Activated naive CD8-positive, alpha-beta T cell treated with anti-CD3 and anti-CD28 coated beads for 36 hours (primary cell): Measurements from ENCODE around the gene TRH. TPM values are rescaled to one million over a fixed set of nuclear protein-coding genes. Genes with fewer than 3 reads are reported as not detected.
"Not testable (repeated sequence)": the region's sequence is repeated elsewhere in the genome, so short reads cannot be mapped to it uniquely, and the experiment has no call there.

Experiments used
- DNase-seq: peaks from one replicate; pipeline ENCODE4 v3.0.0; 2021
- H3K27ac Mint-ChIP-seq: one replicate; pipeline ENCODE4 v1.8.0; 2022; ENCODE audit warnings: mild to moderate bottlenecking, moderate library complexity, mixed read lengths
- H3K27me3 Mint-ChIP-seq: one replicate; pipeline ENCODE4 v1.8.0; 2022; ENCODE audit warnings: mild to moderate bottlenecking, mixed read lengths
- H3K36me3 Mint-ChIP-seq: one replicate; pipeline ENCODE4 v1.8.0; 2021; ENCODE audit warnings: mild to moderate bottlenecking, mixed read lengths
- H3K4me1 Mint-ChIP-seq: one replicate; pipeline ENCODE4 v1.8.0; 2021; ENCODE audit warnings: mixed read lengths
- H3K4me3 Mint-ChIP-seq: one replicate; pipeline ENCODE4 v1.8.0; 2022; ENCODE audit warnings: mild to moderate bottlenecking, moderate library complexity, mixed read lengths
- H3K9me3 Mint-ChIP-seq: one replicate; pipeline ENCODE4 v1.8.0; 2022; ENCODE audit warnings: mixed read lengths
- total RNA-seq, 2 experiments: library from RNA; stranded (reverse); gene quantifications; one replicate each; pipeline ENCODE4 v1.2.3, GENCODE V29; 2021

Gene TRH
- total RNA-seq, 2 experiments from 2014 or later = not detected

DNA sequence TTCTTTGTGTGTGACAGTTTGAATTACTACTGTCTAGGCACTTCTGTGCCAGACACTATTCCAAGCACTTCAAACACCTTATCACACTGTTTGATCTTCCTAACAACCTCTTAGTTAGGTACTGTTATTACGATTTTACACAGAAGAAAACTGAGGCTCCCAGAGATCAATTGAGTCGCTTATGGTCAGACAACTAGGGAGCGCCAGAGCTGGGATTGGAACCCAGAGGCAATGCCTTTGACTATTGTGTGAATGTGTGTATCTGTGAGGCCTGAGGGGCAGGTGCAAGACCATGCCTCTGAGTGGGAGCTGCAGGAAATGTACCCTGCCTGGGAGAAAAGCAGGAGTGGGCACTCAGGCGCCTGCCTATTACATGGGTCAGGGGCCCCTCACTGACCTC is 1.8 kb downstream of the TRH start:
- Mint-ChIP-seq H3K27me3 (peaks cover 61% of the 10 kb centered on the region), H3K27ac (no peak overlapping the region), H3K9me3 (no peaks in the 10 kb centered on the region), H3K36me3 (peaks cover 1% of the 10 kb centered on the region), H3K4me3 (no peak overlapping the region), H3K4me1 (peaks cover 4% of the 10 kb centered on the region)
- DNase-seq = no peak

DNA sequence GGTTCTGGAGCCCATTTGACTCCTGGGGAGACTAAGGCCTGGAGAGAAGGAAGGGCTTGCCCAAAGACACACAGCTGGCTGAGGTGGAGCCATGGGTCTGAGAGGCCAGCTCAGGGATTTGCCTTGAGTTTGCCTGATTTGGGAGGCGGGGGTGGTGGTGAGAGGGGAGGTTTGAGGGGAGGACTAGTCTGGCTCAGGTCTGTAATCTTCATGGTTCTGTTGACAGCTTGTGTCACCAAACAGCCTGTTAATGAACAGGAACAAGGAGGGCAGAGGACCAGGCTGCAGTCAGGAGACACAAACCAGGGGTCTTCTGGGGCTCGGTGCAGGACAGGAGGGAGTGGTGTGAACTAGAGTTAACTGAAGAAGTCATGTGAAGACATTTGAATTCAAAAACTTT is 3.6 kb downstream of the TRH start:
- no peak for DNase-seq
- H3K9me3 Mint-ChIP-seq = no peaks in the 10 kb centered on the region
- H3K36me3 Mint-ChIP-seq = peaks cover 1% of the 10 kb centered on the region
- no peak overlapping the region for H3K27ac Mint-ChIP-seq
- H3K27me3 Mint-ChIP-seq = peaks cover 52% of the 10 kb centered on the region
- peaks cover 4% of the 10 kb centered on the region for H3K4me1 Mint-ChIP-seq
- H3K4me3 Mint-ChIP-seq = no peak overlapping the region

DNA sequence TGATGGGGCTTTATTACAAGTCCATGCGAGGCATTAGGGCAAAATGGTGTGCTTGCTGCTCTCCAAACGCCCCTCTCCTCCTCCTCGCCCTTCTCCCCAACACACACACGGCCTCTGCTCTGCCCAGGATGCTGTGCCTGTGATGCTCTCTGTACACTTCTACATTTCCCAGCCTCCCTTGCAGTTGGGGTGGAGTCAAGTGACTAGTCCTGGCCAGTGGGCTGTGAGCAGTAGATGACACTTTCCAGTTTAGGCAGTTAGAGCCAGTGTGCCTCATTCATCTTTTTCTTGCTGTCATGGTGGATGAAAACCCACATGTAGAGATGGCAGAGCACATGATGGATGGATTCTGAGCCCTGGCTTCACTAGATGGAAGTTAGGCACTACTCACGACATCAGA is 5.4 kb downstream of the TRH start:
- Mint-ChIP-seq H3K9me3 (no peaks in the 10 kb centered on the region), H3K4me3 (no peak overlapping the region), H3K27ac (no peak overlapping the region), H3K4me1 (peaks cover 2% of the 10 kb centered on the region), H3K27me3 (peaks cover 35% of the 10 kb centered on the region), H3K36me3 (no peaks in the 10 kb centered on the region)
- DNase-seq = no peak

DNA sequence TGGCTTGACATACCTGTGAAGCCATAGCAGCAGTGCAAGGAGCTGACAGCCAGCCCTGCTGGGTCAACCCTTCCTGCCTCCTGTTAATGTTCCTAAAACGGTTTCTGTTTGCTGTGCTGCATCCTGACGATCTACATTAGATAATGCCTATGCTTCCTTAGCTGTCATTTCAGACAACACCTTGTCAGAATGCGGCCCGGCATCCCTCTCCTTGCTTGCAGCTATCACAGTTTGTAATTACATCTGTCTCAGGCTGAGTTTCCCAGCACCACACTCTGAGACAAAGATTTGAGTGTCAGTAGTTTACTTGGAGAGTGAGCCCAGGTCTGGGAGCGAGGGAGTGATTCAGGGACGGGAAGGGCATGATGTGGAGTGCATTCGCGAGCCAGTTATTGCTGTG is 9.0 kb downstream of the TRH start:
- no peaks in the 10 kb centered on the region for H3K9me3 Mint-ChIP-seq
- no peaks in the 10 kb centered on the region for H3K4me1 Mint-ChIP-seq
- no peak overlapping the region for H3K27ac Mint-ChIP-seq
- H3K36me3 Mint-ChIP-seq = no peaks in the 10 kb centered on the region
- DNase-seq = no peak
- H3K27me3 Mint-ChIP-seq = peaks cover 8% of the 10 kb centered on the region
- no peak overlapping the region for H3K4me3 Mint-ChIP-seq

DNA sequence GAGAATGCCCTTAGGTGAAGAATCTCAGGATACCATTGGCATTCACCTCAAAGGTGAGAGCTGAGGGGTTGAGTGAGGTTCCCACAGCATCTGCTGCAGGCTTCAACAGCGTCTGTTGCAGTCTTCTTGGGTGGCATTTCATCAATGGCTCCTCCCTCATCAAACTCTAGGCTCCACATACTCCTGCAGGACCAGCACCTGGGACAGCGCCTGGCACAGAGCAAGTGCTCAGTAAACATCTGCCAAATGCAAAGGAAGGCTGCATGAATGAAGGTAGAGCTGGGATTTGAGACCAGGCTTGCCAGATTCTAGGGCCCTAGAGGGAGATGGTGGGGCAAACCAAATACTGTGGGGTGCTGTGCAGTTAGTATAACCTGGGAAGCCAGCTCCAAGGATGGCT is 9.6 kb downstream of the TRH start:
- Mint-ChIP-seq H3K4me1 (no peaks in the 10 kb centered on the region), H3K9me3 (no peaks in the 10 kb centered on the region), H3K4me3 (no peak overlapping the region), H3K27ac (no peak overlapping the region), H3K27me3 (peaks cover 8% of the 10 kb centered on the region), H3K36me3 (no peaks in the 10 kb centered on the region)
- no peak for DNase-seq

DNA sequence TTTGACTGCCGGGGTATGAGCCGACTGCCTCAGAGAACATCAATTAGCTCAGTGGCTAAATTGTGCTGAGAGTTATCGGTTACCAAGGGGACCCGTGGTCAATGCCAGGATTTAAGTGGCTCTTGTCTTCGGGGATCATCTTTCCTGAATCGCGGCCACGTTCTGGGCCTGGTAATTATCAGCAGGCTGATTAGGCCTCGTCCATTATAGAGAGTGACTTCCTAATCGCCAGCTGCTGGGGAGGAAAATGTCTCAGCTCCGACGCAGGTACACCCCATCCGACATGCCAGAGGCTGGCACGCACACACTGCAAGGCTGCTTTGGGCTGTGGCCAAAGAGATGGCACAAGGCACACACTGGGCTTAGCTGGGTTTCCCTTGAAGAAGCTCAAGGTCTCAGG is 10.6 kb downstream of the TRH start:
- Mint-ChIP-seq H3K4me3 (no peak overlapping the region), H3K27ac (no peak overlapping the region), H3K36me3 (no peaks in the 10 kb centered on the region), H3K27me3 (no peaks in the 10 kb centered on the region), H3K4me1 (no peaks in the 10 kb centered on the region), H3K9me3 (no peaks in the 10 kb centered on the region)
- DNase-seq = no peak

DNA sequence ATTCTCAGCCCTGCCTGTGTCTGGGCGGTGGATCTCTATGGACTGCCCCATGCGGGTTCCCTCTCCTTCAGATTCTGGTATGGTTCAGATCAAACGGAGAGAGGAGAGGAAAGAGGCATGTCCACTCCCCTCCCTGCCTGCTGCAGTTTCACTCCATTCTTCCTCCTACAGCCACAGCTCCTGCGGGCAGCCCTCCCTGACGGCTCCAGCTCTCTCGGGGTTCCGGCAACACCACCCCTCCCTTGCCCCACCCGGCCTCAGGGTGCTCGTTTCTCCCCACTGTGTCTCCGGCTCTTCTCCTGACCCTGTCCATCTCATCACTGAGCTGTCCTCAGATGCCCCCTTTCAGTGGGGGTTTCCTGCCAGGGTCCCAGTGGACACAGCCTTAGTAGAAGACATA is 13.9 kb downstream of the TRH start:
- Mint-ChIP-seq H3K4me1 (no peaks in the 10 kb centered on the region), H3K4me3 (no peak overlapping the region), H3K27me3 (peaks cover 7% of the 10 kb centered on the region), H3K9me3 (no peaks in the 10 kb centered on the region), H3K36me3 (no peaks in the 10 kb centered on the region), H3K27ac (no peak overlapping the region)
- DNase-seq = no peak

DNA sequence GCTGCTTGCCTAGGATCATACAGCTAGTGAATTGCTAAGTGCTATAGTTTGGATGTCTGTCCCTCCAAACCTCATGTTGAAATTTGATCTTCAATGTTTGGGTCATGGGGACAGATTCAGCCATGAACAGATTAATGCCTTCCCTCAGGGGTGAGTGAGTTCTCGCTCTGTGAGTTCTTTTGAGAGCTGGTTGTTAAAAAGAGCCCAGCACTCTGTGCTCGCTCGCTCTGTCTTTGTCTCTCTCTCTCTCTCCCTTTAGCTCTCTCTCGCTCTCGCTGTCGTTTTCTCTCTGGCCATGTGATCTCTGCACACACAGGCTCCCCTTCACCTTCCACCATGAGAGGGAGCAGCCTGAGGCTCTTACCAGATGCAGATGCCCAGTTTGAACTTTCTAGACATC is 14.9 kb downstream of the TRH start:
- Mint-ChIP-seq H3K9me3 (no peaks in the 10 kb centered on the region), H3K27me3 (peaks cover 8% of the 10 kb centered on the region)

DNA sequence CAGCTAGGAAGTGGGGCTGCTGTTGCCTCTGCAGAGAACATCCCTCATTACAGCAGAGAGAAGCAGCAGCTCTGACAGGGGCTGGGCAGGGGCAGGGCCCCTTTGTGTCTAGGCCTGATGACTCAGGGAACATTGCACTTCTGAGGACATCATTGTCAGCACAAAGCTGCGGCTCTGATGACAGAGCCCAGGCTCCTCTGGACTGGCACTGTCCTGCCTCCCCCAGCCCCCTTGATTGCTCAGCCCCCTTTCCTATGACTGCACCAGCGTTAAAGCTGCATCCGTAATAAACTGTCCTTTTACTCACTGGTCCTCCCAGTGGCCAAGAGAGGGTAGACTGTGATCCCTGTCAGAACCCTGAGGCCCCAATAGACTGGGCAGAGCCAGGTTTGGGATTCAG is 18.3 kb downstream of the TRH start:
- Mint-ChIP-seq H3K4me1 (no peaks in the 10 kb centered on the region), H3K4me3 (no peak overlapping the region), H3K27me3 (peaks cover 8% of the 10 kb centered on the region), H3K36me3 (no peaks in the 10 kb centered on the region), H3K9me3 (no peaks in the 10 kb centered on the region), H3K27ac (no peak overlapping the region)
- DNase-seq = no peak

More for the DNA sequence above, 14.9 kb downstream of the TRH start:
- Mint-ChIP-seq H3K4me3 (no peak overlapping the region), H3K27ac (no peak overlapping the region), H3K36me3 (no peaks in the 10 kb centered on the region), H3K4me1 (no peaks in the 10 kb centered on the region)
- no peak for DNase-seq

DNA sequence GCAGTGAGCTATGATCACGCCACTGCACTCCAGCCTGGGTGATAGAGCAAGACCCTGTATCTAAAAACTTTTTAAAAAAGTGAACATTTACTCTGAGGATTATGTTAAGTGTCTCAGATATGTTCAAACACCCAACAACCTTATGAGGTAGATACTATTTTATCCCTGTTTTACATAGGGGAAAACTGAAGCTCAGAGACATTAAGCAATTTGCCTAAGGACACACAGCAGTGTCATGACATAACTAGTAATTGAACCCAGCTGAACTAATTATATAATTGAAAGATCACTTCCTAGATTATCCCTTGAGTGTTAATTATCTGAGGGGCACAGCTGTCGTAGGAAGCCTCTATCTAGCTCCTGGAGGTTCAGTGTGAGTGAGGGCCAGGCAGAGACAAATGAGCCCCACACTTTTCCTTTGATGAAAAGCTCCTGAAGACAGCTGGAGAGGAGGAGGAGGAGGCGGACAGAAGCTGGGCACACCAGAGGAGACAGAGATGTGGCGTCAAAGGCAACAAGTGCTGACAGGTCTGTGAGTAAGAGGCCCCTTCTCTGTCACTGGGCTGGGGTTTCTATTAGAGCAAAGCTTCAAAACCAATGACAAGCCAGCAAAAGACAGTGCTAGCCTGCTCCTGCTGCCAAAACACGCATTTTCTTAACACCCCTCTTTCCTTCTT is 20.5 kb downstream of the TRH start:
- Mint-ChIP-seq H3K4me1 (no peaks in the 10 kb centered on the region), H3K27me3 (peaks cover 13% of the 10 kb centered on the region), H3K4me3 (no peak overlapping the region), H3K27ac (no peak overlapping the region), H3K36me3 (no peaks in the 10 kb centered on the region), H3K9me3 (no peaks in the 10 kb centered on the region)
- DNase-seq = no peak

DNA sequence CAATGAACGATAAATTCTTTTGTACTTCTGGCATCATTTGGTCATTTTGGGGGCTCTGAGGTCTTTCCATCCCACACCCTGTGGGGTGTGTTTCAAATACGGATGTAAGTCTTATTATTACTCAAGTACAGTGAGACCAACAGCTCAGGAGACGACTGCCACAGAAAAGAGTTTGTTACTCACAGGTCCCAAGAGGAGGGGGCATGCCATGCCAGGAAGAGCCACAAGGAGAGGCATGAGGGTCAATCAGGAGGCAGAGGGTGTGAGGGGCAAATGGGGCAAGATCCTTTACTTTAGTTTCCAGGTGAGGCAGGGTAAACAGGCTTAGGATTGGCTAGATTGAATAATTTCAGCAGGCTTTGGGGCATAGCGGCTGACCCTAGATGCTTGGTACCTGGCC is 21.6 kb downstream of the TRH start:
- no peak overlapping the region for H3K27ac Mint-ChIP-seq
- no peaks in the 10 kb centered on the region for H3K9me3 Mint-ChIP-seq

DNA sequence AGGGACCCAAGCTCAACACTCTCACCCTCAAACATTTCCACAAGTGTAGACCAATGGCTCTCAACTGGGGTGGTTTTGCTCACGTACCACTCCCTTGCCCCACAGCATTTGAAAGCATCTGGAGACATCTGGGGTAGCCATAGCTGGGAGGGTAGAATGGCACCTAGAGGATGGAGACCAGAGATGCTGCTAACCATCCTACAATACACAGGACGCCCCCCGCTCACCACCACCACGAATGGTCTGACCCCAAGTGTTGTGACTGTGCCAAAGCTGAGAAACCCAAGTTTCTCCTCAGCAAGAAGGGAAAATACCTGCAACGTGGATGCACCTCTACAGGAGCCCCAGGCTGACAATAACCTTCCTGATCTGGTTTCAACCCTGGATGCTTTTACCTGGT is 24.7 kb downstream of the TRH start:
- H3K27me3 Mint-ChIP-seq = peaks cover 28% of the 10 kb centered on the region
- not testable (repeated sequence) for H3K4me1 Mint-ChIP-seq, H3K9me3 Mint-ChIP-seq, DNase-seq, H3K4me3 Mint-ChIP-seq, H3K36me3 Mint-ChIP-seq, H3K27ac Mint-ChIP-seq

More for the DNA sequence above, 21.6 kb downstream of the TRH start:
- H3K27me3 Mint-ChIP-seq = peaks cover 19% of the 10 kb centered on the region
- no peaks in the 10 kb centered on the region for H3K36me3 Mint-ChIP-seq
- no peak for DNase-seq
- no peak overlapping the region for H3K4me3 Mint-ChIP-seq
- no peaks in the 10 kb centered on the region for H3K4me1 Mint-ChIP-seq

DNA sequence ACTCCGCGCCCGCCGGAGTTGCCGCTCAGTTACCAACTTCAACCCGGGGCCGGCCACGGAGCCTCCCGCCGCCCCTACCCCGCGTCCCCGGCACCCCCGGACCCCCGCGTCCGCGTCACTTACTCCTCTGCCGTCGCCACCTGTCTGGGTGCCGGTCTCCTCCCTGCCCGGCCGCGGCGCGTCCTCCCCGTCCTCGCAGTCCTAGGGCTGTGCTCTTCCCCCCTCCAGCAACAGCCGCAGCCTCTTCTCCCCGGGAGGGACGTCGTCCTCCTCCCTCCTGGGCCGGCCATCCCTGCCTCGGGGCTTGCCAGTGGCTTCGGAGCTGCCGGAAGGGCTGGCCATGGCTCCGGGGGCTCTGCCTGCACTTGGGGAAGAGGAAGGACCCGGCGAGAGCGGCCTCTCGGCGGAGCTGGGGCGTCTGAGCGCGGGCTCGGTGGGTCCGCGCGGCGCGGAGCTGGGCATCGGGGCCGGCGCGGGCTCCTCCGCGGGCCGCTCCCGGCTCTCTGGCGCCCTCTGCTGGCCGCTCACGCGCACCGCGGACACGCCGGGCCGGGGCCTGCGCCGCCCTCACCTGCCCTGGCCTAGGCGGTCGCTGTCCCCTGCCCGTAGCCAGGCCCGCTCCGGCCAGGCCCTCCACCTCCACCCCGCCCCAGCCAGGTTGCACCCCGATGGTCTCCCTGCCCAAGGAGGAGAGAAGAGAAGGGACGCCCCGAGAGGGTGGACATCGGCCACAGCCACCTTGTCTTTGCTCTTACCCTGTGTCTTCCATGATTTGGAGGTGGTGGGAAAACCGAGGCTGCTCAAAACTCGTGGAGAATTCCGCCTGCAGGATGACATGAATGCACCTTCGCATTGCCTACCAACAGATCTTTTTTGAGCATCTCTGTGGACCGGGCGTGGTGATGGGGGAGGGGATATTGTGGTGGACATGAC is 28.4 kb downstream of the TRH start:
- DNase-seq = peak; percentile 75
- Mint-ChIP-seq H3K4me3 (peak overlapping the region; percentile 52), H3K27me3 (peaks cover 46% of the 10 kb centered on the region)
- H3K9me3 Mint-ChIP-seq, H3K4me1 Mint-ChIP-seq, H3K36me3 Mint-ChIP-seq, H3K27ac Mint-ChIP-seq: not testable (repeated sequence)

DNA sequence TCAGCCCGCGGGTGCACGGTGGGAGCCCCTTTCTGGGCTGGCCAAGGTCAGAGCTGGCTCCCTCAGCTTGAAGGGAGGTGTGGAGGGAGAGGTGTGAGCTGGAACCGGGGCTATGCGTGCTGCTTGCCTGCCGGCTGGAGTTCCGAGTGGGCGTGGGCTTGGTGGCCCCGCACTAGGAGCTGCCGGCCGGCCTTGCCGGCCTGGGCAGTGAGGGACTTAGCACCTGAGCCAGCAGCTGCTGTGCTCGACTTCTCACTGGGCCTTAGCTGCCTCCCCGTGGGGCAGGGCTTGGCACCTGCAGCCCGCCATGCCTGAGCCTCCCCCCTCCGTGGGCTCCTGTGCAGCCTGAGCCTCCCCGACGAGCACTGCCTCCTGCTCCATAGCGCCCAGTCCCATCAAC is 36.0 kb downstream of the TRH start:
- Mint-ChIP-seq H3K4me1 (no peaks in the 10 kb centered on the region), H3K27me3 (peaks cover 23% of the 10 kb centered on the region), H3K36me3 (no peaks in the 10 kb centered on the region), H3K27ac (no peak overlapping the region), H3K9me3 (no peaks in the 10 kb centered on the region), H3K4me3 (no peak overlapping the region)
- no peak for DNase-seq

DNA sequence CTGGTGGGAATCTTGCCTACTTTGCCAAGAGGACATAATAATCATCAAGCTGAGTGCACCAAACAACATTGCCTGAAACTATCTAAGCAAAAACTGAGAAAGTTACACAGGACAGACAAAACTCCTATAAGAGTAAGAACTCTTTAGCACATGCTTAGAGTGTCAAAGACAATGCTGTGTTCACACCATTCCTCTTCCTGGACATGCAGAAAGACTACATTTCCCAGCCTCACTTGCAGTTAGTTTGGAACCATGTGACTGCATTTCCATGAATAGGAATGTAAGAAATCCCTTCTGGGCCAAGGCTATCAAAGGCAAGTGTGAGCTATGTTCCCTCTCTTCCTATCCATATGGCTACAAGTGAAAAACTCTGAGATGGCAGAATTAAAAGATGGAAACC is 37.6 kb downstream of the TRH start:
- not testable (repeated sequence) for H3K27ac Mint-ChIP-seq, H3K4me1 Mint-ChIP-seq, H3K4me3 Mint-ChIP-seq, H3K36me3 Mint-ChIP-seq, H3K9me3 Mint-ChIP-seq, DNase-seq
- peaks cover 16% of the 10 kb centered on the region for H3K27me3 Mint-ChIP-seq

DNA sequence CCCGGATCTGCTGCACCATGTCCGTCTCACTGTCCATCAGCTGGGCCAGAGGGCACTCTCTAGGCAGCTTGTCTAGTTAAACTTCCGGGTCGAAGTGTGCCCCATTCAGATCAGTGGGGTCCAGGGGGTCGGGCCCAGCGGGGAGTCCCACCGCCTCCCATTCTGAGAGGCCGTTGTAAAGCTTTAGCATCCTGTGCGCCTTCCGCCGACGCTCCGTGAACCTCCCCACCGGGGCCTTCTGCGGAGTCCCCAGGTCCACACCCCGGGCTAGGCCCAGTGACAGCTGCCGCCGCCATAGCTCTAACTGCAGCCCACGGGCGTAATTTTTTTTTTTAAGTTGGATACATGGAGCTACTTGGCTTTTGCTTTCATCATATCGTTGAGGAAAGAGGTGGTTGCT is 38.7 kb downstream of the TRH start:
- not testable (repeated sequence) for H3K27ac Mint-ChIP-seq, H3K4me3 Mint-ChIP-seq, H3K9me3 Mint-ChIP-seq, H3K36me3 Mint-ChIP-seq, DNase-seq, H3K4me1 Mint-ChIP-seq
- H3K27me3 Mint-ChIP-seq = peaks cover 11% of the 10 kb centered on the region
